IMR-90 (cell line): ENCODE measurements around the gene LYRM2. TPM values are rescaled to one million over a fixed set of nuclear protein-coding genes. Genes with fewer than 3 reads are reported as not detected.

Experiments
- ATAC-seq: fragments of 200-7000 bp; cut with Tn5 transposase; 2 replicates; pipeline ENCODE4 v1.9.1; 2020; ENCODE audit warnings: low read depth, mild to moderate bottlenecking, moderate library complexity
- BruUV-seq: library from RNA; stranded (reverse); fragments of 400-500 nt; replicated peaks from 2 replicates; lab custom pipeline; 2021; lab: Mats Ljungman, UMichigan
- CTCF ChIA-PET: fragments of 300-600 bp; formaldehyde crosslinking; extraction: SDS; loops from one replicate; lab custom pipeline; 2021; ENCODE audit warnings: antibody characterized with exemption; lab: Yijun Ruan, JAX
- POLR2A ChIA-PET: fragments of 300-600 bp; sonication (Branson Sonifier 250); formaldehyde crosslinking; loops from one replicate; lab custom pipeline; 2022; ENCODE audit warnings: antibody characterized with exemption; ENCODE audit not compliant: unreplicated experiment; lab: Charles Lee
- DNase-seq: peaks from one replicate; pipeline ENCODE4 v3.0.0; 2013
- H2AFZ ChIP-seq: replicated peaks from 2 replicates; pipeline ENCODE3; 2013; ENCODE audit warnings: low read length, mild to moderate bottlenecking; ENCODE audit not compliant: poor library complexity
- H2AK5ac ChIP-seq: 2 replicates; pipeline ENCODE4 v1.6.1; 2013; ENCODE audit warnings: low read depth, low read length, inconsistent platforms
- H2AK9ac ChIP-seq: replicated peaks from 2 replicates; pipeline ENCODE3; 2013; ENCODE audit warnings: mild to moderate bottlenecking, low read depth, low read length, moderate library complexity; ENCODE audit not compliant: poor library complexity
- H2BK120ac ChIP-seq: 2 replicates; pipeline ENCODE4 v1.6.1; 2013; ENCODE audit warnings: low read depth, low read length, inconsistent platforms
- H2BK15ac ChIP-seq: 3 replicates; pipeline ENCODE4 v1.6.1; 2013; ENCODE audit warnings: low read depth, low read length, inconsistent platforms
- H2BK20ac ChIP-seq: 2 replicates; pipeline ENCODE4 v1.6.1; 2013; ENCODE audit warnings: low read depth, mild to moderate bottlenecking, inconsistent platforms, low read length, moderate library complexity
- H2BK5ac ChIP-seq: 2 replicates; pipeline ENCODE4 v1.6.1; 2013; ENCODE audit warnings: mild to moderate bottlenecking, low read depth, low read length, inconsistent platforms; ENCODE audit not compliant: poor library complexity, severe bottlenecking
- H3K14ac ChIP-seq: replicated peaks from 2 replicates; pipeline ENCODE4 v1.6.1; 2013; ENCODE audit warnings: low read depth, low read length, inconsistent platforms
- H3K18ac ChIP-seq: 2 replicates; pipeline ENCODE4 v1.6.1; 2013; ENCODE audit warnings: low read depth, low read length, control low read depth
- H3K23ac ChIP-seq: 2 replicates; pipeline ENCODE4 v1.6.1; 2013; ENCODE audit warnings: low read depth, low read length, inconsistent platforms
- H3K27ac ChIP-seq: 2 replicates; pipeline ENCODE4 v1.5.1; 2013; ENCODE audit warnings: mild to moderate bottlenecking, control low read depth, low read length; ENCODE audit not compliant: insufficient read depth
- H3K27me3 ChIP-seq: 2 replicates; pipeline ENCODE4 v1.6.1; 2013; ENCODE audit warnings: low read length; ENCODE audit not compliant: control insufficient read depth, insufficient read depth
- H3K36me3 ChIP-seq: 2 replicates; pipeline ENCODE4 v1.6.1; 2013; ENCODE audit warnings: low read length, mixed read lengths; ENCODE audit not compliant: control insufficient read depth, insufficient read depth
- H3K4ac ChIP-seq: 2 replicates; pipeline ENCODE4 v1.6.1; 2013; ENCODE audit warnings: low read depth, low read length, inconsistent platforms
- H3K4me1 ChIP-seq: 2 replicates; pipeline ENCODE4 v1.6.1; 2013; ENCODE audit warnings: low read length, mixed read lengths; ENCODE audit not compliant: control insufficient read depth, insufficient read depth
- H3K4me2 ChIP-seq: 2 replicates; pipeline ENCODE4 v1.6.1; 2013; ENCODE audit warnings: low read depth, mild to moderate bottlenecking, control low read depth, low read length, moderate library complexity
- H3K4me3 ChIP-seq: 2 replicates; pipeline ENCODE4 v1.5.1; 2013; ENCODE audit warnings: low read depth, mild to moderate bottlenecking, control low read depth, low read length, moderate library complexity; ENCODE audit not compliant: insufficient read depth
- H3K56ac ChIP-seq: 2 replicates; pipeline ENCODE4 v1.6.1; 2013; ENCODE audit warnings: low read length, inconsistent platforms; ENCODE audit not compliant: insufficient read depth; ENCODE audit errors: extremely low read depth
- H3K79me1 ChIP-seq, 2 experiments: 2 replicates each; pipeline ENCODE4 v1.6.1; 2013; ENCODE audit warnings: low read length in 2 of 2, inconsistent platforms in 1 of 2, low read depth in 1 of 2
- H3K9ac ChIP-seq: 2 replicates; pipeline ENCODE4 v1.6.1; 2013; ENCODE audit warnings: low read depth, low read length, control low read depth
- H3K9me1 ChIP-seq: 2 replicates; pipeline ENCODE4 v1.6.1; 2013; ENCODE audit warnings: low read length, inconsistent platforms; ENCODE audit not compliant: insufficient read depth
- H3K9me3 ChIP-seq: 2 replicates; pipeline ENCODE4 v1.6.1; 2013; ENCODE audit warnings: low read length; ENCODE audit not compliant: control insufficient read depth, insufficient read depth
- H4K20me1 ChIP-seq: 2 replicates; pipeline ENCODE4 v1.6.1; 2013; ENCODE audit warnings: low read length, inconsistent platforms; ENCODE audit not compliant: insufficient read depth
- H4K5ac ChIP-seq: 2 replicates; pipeline ENCODE4 v1.6.1; 2013; ENCODE audit warnings: mild to moderate bottlenecking, low read depth, low read length, control low read depth
- H4K8ac ChIP-seq, 2 experiments: 2 replicates each; pipeline ENCODE4 v1.6.1; 2013; ENCODE audit warnings: low read depth in 2 of 2, low read length in 2 of 2, control low read depth in 1 of 2, inconsistent platforms in 1 of 2
- H4K91ac ChIP-seq: 2 replicates; pipeline ENCODE4 v1.6.1; 2013; ENCODE audit warnings: low read depth, low read length, inconsistent platforms; ENCODE audit not compliant: insufficient read depth
- FOS ChIP-seq: fragments of 150-350 bp; IDR thresholded peaks from 2 replicates; pipeline ENCODE4 v1.6.1; 2016; ENCODE audit warnings: low read depth, low read length
- NFE2L2 ChIP-seq: fragments of 150-350 bp; IDR thresholded peaks from 2 replicates; pipeline ENCODE4 v1.6.1; 2016; ENCODE audit warnings: low read depth, mild to moderate bottlenecking, low read length
- POLR2A ChIP-seq: IDR thresholded peaks from 2 replicates; pipeline ENCODE4 v1.6.1; 2012; ENCODE audit warnings: mild to moderate bottlenecking, low read depth, low read length
- RAD21 ChIP-seq: IDR thresholded peaks from 2 replicates; pipeline ENCODE4 v1.6.1; 2012; ENCODE audit warnings: low read length, improper control_type of control experiment
- RCOR1 ChIP-seq: IDR thresholded peaks from 2 replicates; pipeline ENCODE4 v1.6.1; 2012; ENCODE audit warnings: mild to moderate bottlenecking, low read length, improper control_type of control experiment; ENCODE audit not compliant: insufficient replicate concordance
- SMC3 ChIP-seq: fragments of 150-350 bp; IDR thresholded peaks from 2 replicates; pipeline ENCODE4 v1.6.1; 2016; ENCODE audit warnings: low read depth, mild to moderate bottlenecking, antibody characterized with exemption, low read length, moderate library complexity
- USF2 ChIP-seq: fragments of 150-350 bp; IDR thresholded peaks from 2 replicates; pipeline ENCODE4 v1.6.1; 2017; ENCODE audit warnings: mild to moderate bottlenecking, antibody characterized with exemption, low read length, low read depth
- WGBS, 2 experiments: methylation state at CpG; one replicate each; pipeline versions ENCODE4 v1.1.5 to v1.1.7; 2013; ENCODE audit warnings: missing lambda C conversion rate in 2 of 2; ENCODE audit not compliant: insufficient read length in 1 of 2; ENCODE audit errors: extremely low coverage in 2 of 2; 5-methylcytosine and 5-hydroxymethylcytosine counted together
- dilution Hi-C: fragments of 300-500 bp; cut with HindIII; formaldehyde crosslinking; loops from one replicate; pipeline ENCODE4 v1.14.3; 2018; ENCODE audit warnings: low sequenced_read_pairs; ENCODE audit not compliant: unreplicated experiment
- in situ Hi-C: fragments of 300-500 bp; cut with MboI; formaldehyde crosslinking; loops from 3 replicates; pipeline ENCODE4 v1.14.3; 2019; ENCODE audit warnings: low sequenced_read_pairs, inconsistent platforms, mixed read lengths
- intact Hi-C: fragments of 100-400 bp; cut with micrococcal nuclease; formaldehyde crosslinking; loops from 2 replicates; pipeline ENCODE4 v1.10.0; 2022
- polyA plus RNA-seq, 3 experiments: library from polyadenylated mRNA; depleted of rRNA; stranded (reverse); fragments of >200 nt; gene quantifications; 2 replicates each; pipeline ENCODE4 v1.2.3, GENCODE V29; 2012; ENCODE audit warnings: low replicate concordance in 1 of 3
- total RNA-seq: library from RNA; depleted of rRNA; stranded (reverse); fragments of >200 nt; gene quantifications from 2 replicates; pipeline ENCODE4 v1.2.3, GENCODE V29; 2012

The LYRM2 gene
- total and polyA plus RNA-seq, 2 of the 4 experiments (the other 2 are of a cell fraction), result 14.0 to 24.0 TPM

- Histone ChIP-seq H3K4me2 (no peak overlapping the region), H2AK9ac (no peak overlapping the region), H3K79me1 (no peaks in the 10 kb centered on the region), H4K5ac (no peak overlapping the region), H3K4ac (no peak overlapping the region), H3K56ac (no peak overlapping the region), H3K27me3 (no peaks in the 10 kb centered on the region), H2BK15ac (no peak overlapping the region), H2AFZ (no peak overlapping the region), H3K4me3 (no peak overlapping the region), H3K36me3 (no peaks in the 10 kb centered on the region), H3K23ac (no peak overlapping the region), H3K18ac (no peak overlapping the region), H2AK5ac (no peak overlapping the region), H2BK20ac (no peak overlapping the region), H3K14ac (no peak overlapping the region), H2BK120ac (no peak overlapping the region), H3K27ac (no peak overlapping the region), H3K9ac (no peak overlapping the region), H4K91ac (no peak overlapping the region), H4K20me1 (no peaks in the 10 kb centered on the region), H3K9me3 (no peaks in the 10 kb centered on the region), H2BK5ac (no peak overlapping the region), H4K8ac (no peak overlapping the region), H3K9me1 (no peaks in the 10 kb centered on the region), H3K4me1 (no peaks in the 10 kb centered on the region)
- TF ChIP-seq POLR2A (no peak), RAD21 (no peak), FOS (no peak), RCOR1 (no peak), NFE2L2 (no peak), SMC3 (no peak), USF2 (no peak)
- in situ Hi-C loops, result no loop called here
- no TSS peak for BruUV-seq
- CTCF ChIA-PET, result no interaction called here
- WGBS, 2 experiments, result no CpG with 5 or more reads among the region's 5 CpGs
- POLR2A ChIA-PET, result no interaction called here
- intact Hi-C loops, result no loop called here
- ATAC-seq, result no peak
- DNase-seq, result no peak
- dilution Hi-C loops, result no loop called here
These were observed 102.3 kb downstream of the LYRM2 start for GRCh38 chr6:89536231-89536630.
